Measurements from ENCODE around the gene DPP7. TPM values are rescaled to one million over a fixed set of nuclear protein-coding genes. Genes with fewer than 3 reads are reported as not detected.
A peak's percentile ranks its signal among the peaks of the same experiment; 100 is the strongest.

DPP7 gene
- total RNA-seq, 2 experiments from 2014 or later = 248 TPM

DNA sequence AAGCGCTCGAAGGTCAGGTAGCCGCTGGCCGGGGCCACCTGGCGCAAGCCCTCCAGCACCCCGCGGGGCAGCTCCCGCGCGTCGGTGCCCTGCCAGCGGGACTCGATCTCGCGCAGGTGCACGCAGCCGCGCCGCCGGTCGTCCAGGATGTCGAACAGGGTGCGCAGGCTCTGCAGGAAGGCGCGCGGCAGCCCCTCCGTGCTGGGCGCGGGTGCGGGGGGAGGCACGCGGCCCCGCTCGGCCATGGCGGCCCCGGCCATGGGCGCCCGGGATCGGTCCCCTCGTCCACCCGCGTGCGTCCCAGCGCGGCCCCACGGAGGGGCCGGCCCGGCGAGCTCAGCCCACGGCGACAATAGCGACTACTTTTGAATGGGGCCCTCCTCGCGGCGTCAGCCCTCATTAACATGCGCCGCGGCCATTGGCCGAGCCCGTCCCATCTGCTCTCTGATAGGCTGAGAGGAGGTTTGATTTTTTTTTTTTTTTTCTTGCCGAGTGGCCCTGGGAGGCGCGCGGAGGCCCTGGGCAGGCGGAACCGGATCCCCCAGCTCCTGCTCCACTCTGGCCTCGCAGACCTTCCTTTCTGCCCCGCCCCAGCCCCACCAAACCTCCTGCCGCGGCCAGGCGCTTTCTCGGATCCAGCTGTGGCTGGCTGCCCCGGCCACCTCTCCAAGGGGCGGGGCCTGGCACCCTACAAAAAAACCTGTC lies 44.2 kb downstream of the DPP7 start, which contains the start of gene SAPCD2:
SAPCD2 (minus strand) TSS at position 357 of the 705 bp plus-strand sequence; CDS start at position 260, 97 bp downstream.
- Mint-ChIP-seq H3K4me3 (peak within 1 kb of the TSS; percentile 86), H3K4me1 (ENCODE audit: low read depth) (peaks cover 28% of the 10 kb centered on the region), H3K27ac (peak within 1 kb of the TSS; percentile 91), H3K27me3 (ENCODE audit: low read depth) (no peaks in the 10 kb centered on the region), H3K36me3 (ENCODE audit: low read depth) (peaks cover 7% of the 10 kb centered on the region), H3K9me3 (ENCODE audit: insufficient read depth) (no peaks in the 10 kb centered on the region)
- peak; percentile 92 for DNase-seq
- POLR2A ChIA-PET = interaction anchor here (0.7 to 4.7 kb wide), 13 partner anchors 11 to 549 kb away, joined by 3 to 49 read pairs (median 5); partner anchors contain the start of genes ANAPC2, MAN1B1, SSNA1 and TUBB4B
- peak; percentile 90 for ATAC-seq
- CTCF ChIA-PET = interaction anchor here (1.1 to 6.2 kb wide), 14 partner anchors 11 to 287 kb away, joined by 3 to 78 read pairs (median 5); partner anchors contain the start of genes MAN1B1 and NPDC1

DNA sequence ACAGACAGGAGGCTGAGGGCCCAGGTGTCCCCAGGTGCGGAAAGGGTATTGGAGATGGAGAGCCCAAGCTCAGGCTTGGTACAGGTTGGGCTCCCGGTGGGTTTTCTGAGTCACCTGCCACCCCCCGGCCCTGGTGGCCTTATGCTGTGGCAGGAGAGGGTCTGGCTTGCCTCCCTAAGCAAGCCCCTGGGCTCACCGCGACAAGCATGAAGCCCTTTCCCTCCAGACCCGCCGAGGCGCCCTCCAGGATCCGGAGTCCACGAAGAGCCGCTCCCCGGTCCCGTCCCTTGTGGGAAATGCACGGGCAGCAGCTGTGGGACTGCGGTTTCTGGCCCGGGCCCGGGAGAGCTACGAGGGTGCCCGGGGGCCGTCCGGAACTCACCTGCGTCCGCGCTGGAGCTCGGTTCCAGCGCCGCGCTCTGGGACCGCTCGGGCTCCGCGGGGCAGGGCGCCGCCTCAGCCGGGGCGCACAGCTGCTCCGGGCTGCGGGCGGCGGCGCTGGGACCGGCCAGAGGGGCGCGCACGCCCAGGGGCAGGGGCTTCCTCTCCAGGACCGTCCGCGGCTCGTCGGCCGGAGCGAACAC lies 44.9 kb downstream of the DPP7 start:
- no peak for DNase-seq
- peaks cover 28% of the 10 kb centered on the region for H3K4me1 Mint-ChIP-seq (ENCODE audit: low read depth)
- no peak overlapping the region for H3K27ac Mint-ChIP-seq
- H3K9me3 Mint-ChIP-seq (ENCODE audit: insufficient read depth) = no peaks in the 10 kb centered on the region
- H3K36me3 Mint-ChIP-seq (ENCODE audit: low read depth) = peaks cover 7% of the 10 kb centered on the region
- no peaks in the 10 kb centered on the region for H3K27me3 Mint-ChIP-seq (ENCODE audit: low read depth)
- POLR2A ChIA-PET = interaction anchor here (0.6 to 4.7 kb wide), 10 partner anchors 10 to 173 kb away, joined by 3 to 49 read pairs (median 6); partner anchors contain the start of genes ANAPC2, MAN1B1, SSNA1 and TUBB4B
- peak; percentile 6 for ATAC-seq
- peak overlapping the region; percentile 86 for H3K4me3 Mint-ChIP-seq
- CTCF ChIA-PET = interaction anchor here (1.2 to 6.2 kb wide), 15 partner anchors 12 to 286 kb away, joined by 3 to 78 read pairs (median 6); partner anchors contain the start of genes MAN1B1 and NPDC1

DNA sequence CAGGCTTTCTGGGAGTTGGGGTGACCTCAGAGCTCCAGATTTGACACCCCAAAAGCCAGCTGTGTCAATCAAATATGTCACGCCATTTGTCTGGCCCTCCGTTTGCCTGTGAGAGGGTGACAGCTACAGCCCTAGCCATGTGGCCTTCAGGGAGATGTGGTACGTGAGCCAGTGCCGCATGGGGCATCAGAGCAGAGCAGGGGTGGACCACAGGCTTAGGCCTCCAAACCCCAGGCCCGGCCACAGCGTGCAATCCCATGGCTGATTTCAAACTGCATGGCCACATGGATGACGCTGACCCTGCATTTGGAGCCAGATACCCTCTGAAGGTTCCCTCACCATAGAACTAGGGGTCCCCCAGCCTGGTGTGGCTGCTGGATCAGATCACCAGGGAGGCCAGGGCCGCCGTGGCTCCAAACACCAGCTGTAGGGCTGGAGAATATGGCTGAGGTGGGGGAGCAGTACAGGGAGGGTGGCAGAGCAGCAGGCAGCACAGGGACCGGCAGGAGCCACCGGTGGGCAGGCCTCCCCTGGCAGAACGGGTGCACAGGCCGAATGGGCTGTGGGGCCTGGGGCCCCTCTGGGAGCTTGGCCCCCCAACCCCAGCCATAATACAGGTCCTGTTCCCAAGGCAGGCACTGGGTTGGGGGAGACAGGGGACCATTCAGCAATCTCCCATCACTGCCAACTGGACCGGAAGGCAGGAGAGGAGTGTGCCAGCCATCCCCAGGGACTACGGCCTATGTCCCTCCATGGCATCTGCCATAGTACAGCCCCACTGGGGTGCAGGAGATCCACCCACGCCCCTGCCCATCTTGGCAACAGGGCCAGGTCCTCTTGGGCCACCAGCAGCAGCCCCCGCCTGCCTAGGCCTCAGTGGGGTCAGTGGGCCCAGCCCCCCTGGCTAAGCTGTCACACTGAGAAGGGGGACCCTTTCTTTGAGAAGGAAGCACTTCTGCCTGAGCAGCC lies 45.7 kb downstream of the DPP7 start:
- H3K36me3 Mint-ChIP-seq (ENCODE audit: low read depth) = peaks cover 10% of the 10 kb centered on the region
- no peaks in the 10 kb centered on the region for H3K9me3 Mint-ChIP-seq (ENCODE audit: insufficient read depth)
- no peaks in the 10 kb centered on the region for H3K27me3 Mint-ChIP-seq (ENCODE audit: low read depth)
- H3K4me3 Mint-ChIP-seq = peak overlapping the region; percentile 70
- POLR2A ChIA-PET = interaction anchor here (0.6 to 4.7 kb wide), 7 partner anchors 9 to 172 kb away, joined by 3 to 49 read pairs (median 6); partner anchors contain the start of genes ANAPC2, MAN1B1, SSNA1 and TUBB4B
- peaks cover 31% of the 10 kb centered on the region for H3K4me1 Mint-ChIP-seq (ENCODE audit: low read depth)
- no peak overlapping the region for H3K27ac Mint-ChIP-seq
- no peak for ATAC-seq
- CTCF ChIA-PET = interaction anchor here (0.8 to 6.2 kb wide), 33 partner anchors 8 to 285 kb away, joined by 3 to 78 read pairs (median 6); partner anchors contain the start of genes ABCA2, AJM1, ANAPC2 and MAN1B1
- DNase-seq = no peak

DNA sequence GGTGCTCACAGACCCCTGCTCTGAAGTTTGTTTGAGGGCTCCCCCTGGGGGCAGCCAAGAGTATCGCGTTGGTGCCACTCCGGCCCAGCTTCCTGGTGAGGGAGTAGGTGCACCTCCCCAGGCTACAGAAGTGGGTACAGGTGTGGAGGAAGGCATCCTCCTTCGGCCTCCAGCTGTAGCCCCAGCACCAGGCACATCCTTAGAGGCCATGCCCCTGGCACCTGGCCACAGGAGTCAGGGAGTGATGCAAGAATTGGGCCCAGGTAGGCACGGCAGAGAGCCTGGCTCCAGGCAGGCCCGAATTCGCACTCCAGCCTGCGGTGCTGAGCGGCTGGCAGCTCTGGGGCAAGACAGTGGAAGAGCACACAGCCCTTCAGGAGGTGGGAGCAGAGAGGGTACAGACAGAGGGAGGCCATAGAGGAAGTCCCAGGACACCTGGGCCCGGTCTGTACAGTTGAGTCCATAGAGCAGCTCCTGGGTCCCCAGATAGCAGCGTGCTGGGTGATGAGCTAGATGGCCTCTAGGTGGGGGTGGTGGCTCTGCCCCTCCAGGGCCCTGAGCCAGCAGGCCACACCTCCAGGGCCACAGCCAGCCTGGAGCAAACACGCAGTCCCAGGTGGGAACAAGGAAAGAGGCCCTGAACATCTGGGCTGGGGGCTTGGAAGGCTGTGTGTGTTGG lies 46.5 kb downstream of the DPP7 start:
- ChIA-PET CTCF (interaction anchor here (0.7 to 6.2 kb wide), 34 partner anchors 9 to 277 kb away, joined by 3 to 78 read pairs (median 5); partner anchors contain the start of genes ABCA2, AJM1, ANAPC2 and MAN1B1), POLR2A (interaction anchor here (0.9 to 4.7 kb wide), 3 partner anchors 19 to 173 kb away, joined by 4 to 49 read pairs (median 4); partner anchors contain the start of genes MAN1B1 and TUBB4B)
- Mint-ChIP-seq H3K27me3 (ENCODE audit: low read depth) (no peaks in the 10 kb centered on the region), H3K9me3 (ENCODE audit: insufficient read depth) (no peaks in the 10 kb centered on the region), H3K36me3 (ENCODE audit: low read depth) (peaks cover 10% of the 10 kb centered on the region), H3K4me3 (peak overlapping the region; percentile 70), H3K4me1 (ENCODE audit: low read depth) (peaks cover 31% of the 10 kb centered on the region), H3K27ac (peak overlapping the region; percentile 81)
- peak; percentile 93 for DNase-seq
- peak; percentile 60 for ATAC-seq

DNA sequence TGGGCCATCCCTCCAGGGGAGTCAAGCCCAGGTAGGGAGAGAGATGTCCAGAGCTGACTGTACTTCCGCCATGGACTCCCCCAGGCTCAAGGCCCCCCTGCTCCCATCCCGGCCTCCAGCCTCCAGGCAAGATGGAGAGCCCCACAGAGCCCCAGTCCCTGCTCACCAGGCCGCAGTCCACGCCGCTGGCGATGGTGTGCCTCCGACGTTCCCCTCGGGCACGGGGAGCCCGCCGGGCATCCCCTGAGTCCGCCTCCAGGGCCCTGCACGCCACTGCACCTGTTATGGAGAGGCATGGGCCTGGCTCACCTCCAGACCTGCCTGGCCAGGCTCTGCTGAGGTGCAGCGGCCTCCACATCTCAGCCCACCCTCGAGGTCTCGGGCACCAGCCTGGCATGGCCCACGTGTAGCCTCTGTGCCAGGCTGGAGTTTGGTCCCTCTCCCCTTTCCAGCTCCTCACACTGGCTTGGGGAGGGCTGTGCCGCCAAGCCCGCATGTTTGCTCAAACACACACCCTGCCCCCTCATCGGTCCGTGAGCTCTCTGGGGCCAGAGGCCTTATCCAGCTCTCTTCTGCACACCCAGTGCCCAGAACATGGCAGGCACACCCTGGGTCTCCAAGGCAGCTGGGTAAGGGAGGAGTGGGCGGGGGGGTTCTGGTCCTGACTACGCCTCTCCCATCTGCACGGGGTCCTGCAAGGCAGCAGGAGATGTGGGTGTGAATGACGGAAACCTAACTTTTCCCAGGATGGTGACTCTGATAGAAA lies 48.3 kb downstream of the DPP7 start:
- Mint-ChIP-seq H3K4me1 (ENCODE audit: low read depth) (peaks cover 24% of the 10 kb centered on the region), H3K27me3 (ENCODE audit: low read depth) (no peaks in the 10 kb centered on the region), H3K4me3 (no peak overlapping the region), H3K36me3 (ENCODE audit: low read depth) (peaks cover 10% of the 10 kb centered on the region), H3K9me3 (ENCODE audit: insufficient read depth) (no peaks in the 10 kb centered on the region), H3K27ac (no peak overlapping the region)
- CTCF ChIA-PET = interaction anchor here (0.6 to 6.2 kb wide), 11 partner anchors 9 to 224 kb away, joined by 3 to 78 read pairs (median 27); partner anchors contain the start of genes ABCA2, AJM1, MAN1B1 and NPDC1
- DNase-seq = no peak
- POLR2A ChIA-PET = no interaction called here
- ATAC-seq = no peak

DNA sequence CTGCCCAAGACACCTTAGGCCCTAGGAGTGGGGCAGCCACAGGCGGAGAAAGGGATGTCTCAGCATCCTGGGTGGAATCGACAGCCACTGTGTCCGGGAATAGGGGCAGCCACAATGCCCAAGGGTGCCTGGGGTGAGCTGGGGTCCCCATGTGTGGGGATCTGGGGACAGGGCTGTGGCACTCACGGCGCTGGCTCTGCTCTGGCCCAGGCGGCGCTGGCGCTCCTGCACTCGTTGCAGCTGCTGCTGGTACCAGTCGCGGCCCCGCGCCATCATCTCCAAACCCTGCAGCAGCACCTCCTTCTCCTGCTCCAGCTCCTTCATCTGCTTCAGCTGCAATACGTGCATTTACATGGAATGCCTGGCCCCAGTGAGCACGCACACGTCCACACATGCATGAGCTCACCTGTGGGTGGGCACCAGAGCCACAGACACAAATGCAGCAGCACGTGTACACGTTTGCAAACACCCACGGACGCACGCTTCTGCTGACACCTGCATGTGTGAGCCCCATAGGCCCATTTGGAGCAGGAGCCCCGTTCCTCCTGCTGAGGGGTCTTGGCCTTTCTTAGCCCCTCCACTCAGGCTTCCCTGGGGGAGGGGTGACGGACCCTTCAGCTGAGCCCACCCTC lies 49.1 kb downstream of the DPP7 start:
- Mint-ChIP-seq H3K4me3 (no peak overlapping the region), H3K36me3 (ENCODE audit: low read depth) (peaks cover 10% of the 10 kb centered on the region), H3K27me3 (ENCODE audit: low read depth) (no peaks in the 10 kb centered on the region), H3K4me1 (ENCODE audit: low read depth) (peaks cover 16% of the 10 kb centered on the region), H3K27ac (no peak overlapping the region), H3K9me3 (ENCODE audit: insufficient read depth) (no peaks in the 10 kb centered on the region)
- POLR2A ChIA-PET = interaction anchor here (1.3 kb wide), 1 partner anchor 22 kb away, joined by 5 read pairs; the partner anchor contains the start of gene MAN1B1
- CTCF ChIA-PET = interaction anchor here (1.5 to 6.2 kb wide), 4 partner anchors 17 to 223 kb away, joined by 3 to 78 read pairs (median 12); partner anchors contain the start of genes AJM1, DPP7 and NPDC1
- ATAC-seq (no peak), DNase-seq (no peak)

DNA sequence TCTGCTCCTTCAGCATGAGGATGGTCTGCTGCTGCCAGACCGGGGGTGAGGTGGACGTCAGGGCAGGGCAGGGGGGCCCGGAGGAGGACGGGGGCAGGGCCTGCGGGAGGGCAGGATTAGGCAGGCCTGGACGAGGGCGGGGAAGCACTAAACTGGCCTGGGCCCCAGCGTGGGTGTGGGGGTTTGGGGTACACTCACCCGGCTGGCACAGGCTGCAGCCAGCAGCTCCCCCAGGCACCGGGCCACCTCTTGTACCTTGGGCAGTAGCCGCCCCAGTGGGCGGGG lies 49.7 kb downstream of the DPP7 start:
- Mint-ChIP-seq H3K27me3 (ENCODE audit: low read depth) (no peaks in the 10 kb centered on the region), H3K4me1 (ENCODE audit: low read depth) (peaks cover 16% of the 10 kb centered on the region), H3K4me3 (no peak overlapping the region), H3K9me3 (ENCODE audit: insufficient read depth) (no peaks in the 10 kb centered on the region), H3K36me3 (ENCODE audit: low read depth) (peaks cover 10% of the 10 kb centered on the region), H3K27ac (no peak overlapping the region)
- POLR2A ChIA-PET = interaction anchor here (1.3 kb wide), 1 partner anchor 22 kb away, joined by 5 read pairs; the partner anchor contains the start of gene MAN1B1
- ATAC-seq (no peak), DNase-seq (no peak)
- CTCF ChIA-PET = interaction anchor here (0.9 to 6.2 kb wide), 7 partner anchors 9 to 161 kb away, joined by 3 to 78 read pairs (median 4); partner anchors contain the start of genes DPP7 and NPDC1

DNA sequence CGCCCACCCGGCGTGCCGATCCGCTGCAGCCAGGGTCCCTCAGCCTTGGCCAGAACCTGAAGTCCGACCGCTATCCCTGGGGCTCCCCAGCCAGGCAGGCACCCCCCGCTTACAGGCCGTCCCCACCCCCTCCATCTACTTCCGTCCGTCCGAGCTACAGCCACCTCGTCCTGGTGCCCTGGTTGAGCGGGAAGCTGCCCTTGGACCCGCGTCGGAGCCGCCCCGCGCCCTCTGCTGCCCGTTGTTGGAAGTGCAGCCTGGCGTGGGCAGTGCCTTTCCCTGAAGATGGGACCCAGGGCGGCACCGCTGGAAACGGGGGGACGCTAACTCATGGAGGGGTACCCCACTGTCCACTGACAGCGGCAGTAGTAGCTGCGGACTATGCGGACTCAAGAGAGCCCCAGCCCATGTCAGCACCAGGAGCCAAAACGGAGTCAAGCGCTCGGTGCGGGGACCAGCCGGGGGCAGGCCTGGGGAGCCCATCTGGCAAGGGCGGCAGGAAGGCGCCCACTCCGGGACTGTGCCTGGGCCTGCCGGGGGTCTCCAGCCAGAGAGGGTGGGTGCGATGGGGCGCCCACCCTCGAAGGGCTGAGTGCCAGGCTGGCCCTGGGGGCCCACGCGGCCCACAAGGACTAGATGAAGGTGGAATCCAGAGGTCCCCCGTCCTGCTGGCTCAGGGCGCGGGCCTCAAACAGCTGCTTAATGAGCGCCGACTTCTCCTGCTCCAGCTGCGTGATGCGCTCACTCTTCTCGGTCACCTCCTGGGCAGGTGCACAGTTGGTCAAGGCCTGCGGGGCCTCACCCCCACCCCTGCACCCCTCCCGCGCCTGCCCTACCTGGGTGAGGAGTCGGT lies 50.3 kb downstream of the DPP7 start:
- ATAC-seq = no peak
- H3K27ac Mint-ChIP-seq = no peak overlapping the region
- POLR2A ChIA-PET = interaction anchor here (1.3 kb wide), 1 partner anchor 23 kb away, joined by 5 read pairs; the partner anchor contains the start of gene MAN1B1

More for the DNA sequence above, 50.3 kb downstream of the DPP7 start:
- CTCF ChIA-PET = interaction anchor here (0.8 to 2.5 kb wide), 11 partner anchors 9 to 162 kb away, joined by 3 to 18 read pairs (median 4); partner anchors contain the start of genes DPP7, NPDC1 and UAP1L1
- H3K4me3 Mint-ChIP-seq = no peak overlapping the region
- H3K9me3 Mint-ChIP-seq (ENCODE audit: insufficient read depth) = no peaks in the 10 kb centered on the region
- no peaks in the 10 kb centered on the region for H3K27me3 Mint-ChIP-seq (ENCODE audit: low read depth)
- DNase-seq = peak; percentile 63
- peaks cover 10% of the 10 kb centered on the region for H3K36me3 Mint-ChIP-seq (ENCODE audit: low read depth)
- peaks cover 16% of the 10 kb centered on the region for H3K4me1 Mint-ChIP-seq (ENCODE audit: low read depth)

Data from activated CD8-positive, alpha-beta T cell treated with anti-CD3 and anti-CD28 coated beads, Interleukin-2, amount 10 ng/mL, durations not matched to agents 7 days and 5 days (primary cell).